Measurements from ENCODE around the gene TGIF2.

DNA sequence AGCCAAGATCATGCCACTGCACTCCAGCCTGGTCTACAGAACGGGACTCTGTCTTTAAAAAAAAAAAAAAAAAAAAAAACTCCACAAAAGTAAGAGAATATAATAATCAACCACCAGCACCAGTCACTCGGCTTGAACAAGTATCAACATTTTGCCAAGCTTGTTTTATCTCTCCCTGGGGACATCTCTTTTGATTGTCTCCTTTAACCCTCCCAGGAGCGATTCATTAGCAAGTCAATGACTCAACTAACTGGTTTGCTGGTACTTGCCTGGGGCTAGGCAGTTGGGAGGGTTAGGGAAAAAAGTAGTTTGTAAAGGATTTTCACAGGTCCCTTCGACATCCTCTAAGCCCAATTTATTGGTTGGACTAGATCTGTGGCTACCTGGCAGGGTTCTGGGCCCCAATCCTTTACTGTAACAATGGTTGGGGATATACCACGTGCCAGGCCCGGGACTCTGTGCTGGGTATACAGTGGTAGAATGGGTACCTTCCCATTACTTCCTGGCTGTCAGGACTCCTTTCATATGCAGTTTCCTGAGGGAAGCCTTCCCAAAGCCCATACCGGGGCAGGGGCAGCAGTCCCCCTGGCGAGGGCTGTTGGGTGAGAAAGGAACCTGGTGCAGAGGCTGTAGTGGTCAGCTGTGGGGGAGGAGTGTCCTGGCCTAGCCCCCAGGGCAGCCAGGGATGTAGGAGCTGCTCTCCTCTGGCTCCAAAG, 12.2 kb downstream of the TGIF2 start:
- TF ChIP-seq NR2C2 (CRISPR knock-in tag; IDR thresholded peaks at IDR 0.05; ENCODE audit: borderline replicate concordance) = no peak
- TF ChIP-seq HNRNPLL (IDR thresholded peaks at IDR 0.05; ENCODE audit: low read depth, low read length, poor library complexity, severe bottlenecking) = no peak
- TF ChIP-seq TP53 (CRISPR knock-in tag; conservative IDR thresholded peaks at IDR 0.05) = no peak
- TF ChIP-seq SALL2 (CRISPR knock-in tag; IDR thresholded peaks at IDR 0.05) = no peak
- TF ChIP-seq, protein P1, sequence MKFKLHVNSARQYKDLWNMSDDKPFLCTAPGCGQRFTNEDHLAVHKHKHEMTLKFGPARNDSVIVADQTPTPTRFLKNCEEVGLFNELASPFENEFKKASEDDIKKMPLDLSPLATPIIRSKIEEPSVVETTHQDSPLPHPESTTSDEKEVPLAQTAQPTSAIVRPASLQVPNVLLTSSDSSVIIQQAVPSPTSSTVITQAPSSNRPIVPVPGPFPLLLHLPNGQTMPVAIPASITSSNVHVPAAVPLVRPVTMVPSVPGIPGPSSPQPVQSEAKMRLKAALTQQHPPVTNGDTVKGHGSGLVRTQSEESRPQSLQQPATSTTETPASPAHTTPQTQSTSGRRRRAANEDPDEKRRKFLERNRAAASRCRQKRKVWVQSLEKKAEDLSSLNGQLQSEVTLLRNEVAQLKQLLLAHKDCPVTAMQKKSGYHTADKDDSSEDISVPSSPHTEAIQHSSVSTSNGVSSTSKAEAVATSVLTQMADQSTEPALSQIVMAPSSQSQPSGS (CRISPR knock-in tag; IDR thresholded peaks at IDR 0.05) = no peak
- TF ChIP-seq MYNN (CRISPR knock-in tag; IDR thresholded peaks at IDR 0.05; ENCODE audit: low read depth) = no peak
- TF ChIP-seq SRF (IDR thresholded peaks at IDR 0.05; ENCODE audit: low read depth, low read length) = no peak
- TF ChIP-seq, protein P2, sequence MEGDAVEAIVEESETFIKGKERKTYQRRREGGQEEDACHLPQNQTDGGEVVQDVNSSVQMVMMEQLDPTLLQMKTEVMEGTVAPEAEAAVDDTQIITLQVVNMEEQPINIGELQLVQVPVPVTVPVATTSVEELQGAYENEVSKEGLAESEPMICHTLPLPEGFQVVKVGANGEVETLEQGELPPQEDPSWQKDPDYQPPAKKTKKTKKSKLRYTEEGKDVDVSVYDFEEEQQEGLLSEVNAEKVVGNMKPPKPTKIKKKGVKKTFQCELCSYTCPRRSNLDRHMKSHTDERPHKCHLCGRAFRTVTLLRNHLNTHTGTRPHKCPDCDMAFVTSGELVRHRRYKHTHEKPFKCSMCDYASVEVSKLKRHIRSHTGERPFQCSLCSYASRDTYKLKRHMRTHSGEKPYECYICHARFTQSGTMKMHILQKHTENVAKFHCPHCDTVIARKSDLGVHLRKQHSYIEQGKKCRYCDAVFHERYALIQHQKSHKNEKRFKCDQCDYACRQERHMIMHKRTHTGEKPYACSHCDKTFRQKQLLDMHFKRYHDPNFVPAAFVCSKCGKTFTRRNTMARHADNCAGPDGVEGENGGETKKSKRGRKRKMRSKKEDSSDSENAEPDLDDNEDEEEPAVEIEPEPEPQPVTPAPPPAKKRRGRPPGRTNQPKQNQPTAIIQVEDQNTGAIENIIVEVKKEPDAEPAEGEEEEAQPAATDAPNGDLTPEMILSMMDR (CRISPR knock-in tag; IDR thresholded peaks at IDR 0.05) = no peak
